HG03060 (cell line): Measurements from ENCODE around the gene NBL1.

Experiments
- ATAC-seq: cut with Tn5 transposase; IDR thresholded peaks from one replicate; pipeline ENCODE4 v1.9.1; 2021; ENCODE audit warnings: low read depth, moderate number of reproducible peaks; ENCODE audit not compliant: unreplicated experiment

The NBL1 gene

GRCh38 chr1:19643602-19644394 lies at the start of gene NBL1:
Gene NBL1, plus strand, starts transcription at chr1:19644311. Its CDS starts 10,720 bp downstream, at chr1:19655031.
- no peak for ATAC-seq

GRCh38 chr1:19596065-19596713 lies 47.9 kb upstream of the NBL1 start:
- ATAC-seq = no peak

GRCh38 chr1:19596714-19597495 lies 47.2 kb upstream of the NBL1 start:
- peak; percentile 82 for ATAC-seq

- ATAC-seq = no peak
These were observed 46.4 kb upstream of the NBL1 start for GRCh38 chr1:19597496-19598309.

- no peak for ATAC-seq
These were observed 44.3 kb upstream of the NBL1 start for GRCh38 chr1:19599810-19600209.

GRCh38 chr1:19602486-19602885 lies 41.6 kb upstream of the NBL1 start:
- no peak for ATAC-seq

GRCh38 chr1:19605967-19606366 lies 38.1 kb upstream of the NBL1 start:
- ATAC-seq = no peak

- ATAC-seq = no peak
These were observed 37.1 kb upstream of the NBL1 start for GRCh38 chr1:19606817-19607642.

- no peak for ATAC-seq
These were observed 35.9 kb upstream of the NBL1 start for GRCh38 chr1:19608232-19608631.

- no peak for ATAC-seq
These were observed 33.7 kb upstream of the NBL1 start for GRCh38 chr1:19610282-19610981.

- no peak for ATAC-seq
These were observed 31.6 kb upstream of the NBL1 start for GRCh38 chr1:19612530-19612929.

GRCh38 chr1:19613171-19613703 lies 30.9 kb upstream of the NBL1 start:
- ATAC-seq = no peak

GRCh38 chr1:19615438-19615837 lies 28.7 kb upstream of the NBL1 start:
- no peak for ATAC-seq

- no peak for ATAC-seq
These were observed 27.6 kb upstream of the NBL1 start for GRCh38 chr1:19616489-19616888.

- ATAC-seq = no peak
These were observed 26.7 kb upstream of the NBL1 start for GRCh38 chr1:19617376-19617775.

GRCh38 chr1:19618428-19618827 lies 25.7 kb upstream of the NBL1 start:
- ATAC-seq = no peak

GRCh38 chr1:19619697-19620384 lies 24.3 kb upstream of the NBL1 start:
- ATAC-seq = no peak

- no peak for ATAC-seq
These were observed 23.3 kb upstream of the NBL1 start for GRCh38 chr1:19620786-19621185.
